IPS-NIHi7 (cell line): ENCODE data around the gene IRX4.

Experiments used
- DNase-seq: peaks from one replicate; pipeline ENCODE4 v3.0.0; 2012; ENCODE audit warnings: mixed read lengths; ENCODE audit errors: extremely low spot score

Gene IRX4

DNA sequence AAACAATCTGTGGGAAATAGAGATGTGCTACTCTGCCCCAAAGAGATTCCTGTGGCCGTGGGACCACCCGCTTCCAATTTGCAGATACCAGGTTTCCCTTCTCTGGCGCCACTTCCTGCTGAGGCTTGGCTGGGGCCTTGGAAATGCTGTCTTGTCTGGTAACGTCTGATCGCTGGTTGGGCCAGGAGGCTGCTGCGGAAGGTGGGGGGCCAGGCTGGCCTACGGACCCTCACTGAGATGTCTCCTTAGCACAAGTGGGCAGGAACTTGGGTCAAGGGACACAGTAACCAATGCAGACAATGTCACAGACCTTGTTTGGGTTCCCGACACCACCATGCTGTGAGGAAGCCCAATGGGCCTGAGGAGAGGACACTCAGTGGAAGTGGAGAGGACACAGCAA lies 31.7 kb upstream of the IRX4 start:
- no peak for DNase-seq

DNA sequence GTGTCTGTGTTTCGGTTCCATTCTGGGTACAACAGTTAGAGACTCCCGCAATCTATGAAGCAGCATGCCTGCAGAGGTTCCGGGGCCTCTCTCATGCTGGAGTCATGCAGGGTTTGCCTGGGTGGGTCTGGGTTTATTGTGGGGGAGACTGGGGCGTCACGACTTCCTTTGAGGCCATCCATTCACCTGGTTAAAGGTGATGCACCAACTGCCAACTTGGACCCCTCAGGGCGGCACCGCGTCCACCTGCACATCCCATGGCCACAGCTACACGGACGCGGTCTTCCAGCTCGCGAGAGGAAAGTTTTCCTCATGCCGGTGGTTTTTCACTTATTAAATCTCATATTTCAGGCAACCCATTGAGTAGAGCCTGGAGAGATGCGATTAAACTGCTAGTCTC lies 30.9 kb upstream of the IRX4 start:
- no peak for DNase-seq

DNA sequence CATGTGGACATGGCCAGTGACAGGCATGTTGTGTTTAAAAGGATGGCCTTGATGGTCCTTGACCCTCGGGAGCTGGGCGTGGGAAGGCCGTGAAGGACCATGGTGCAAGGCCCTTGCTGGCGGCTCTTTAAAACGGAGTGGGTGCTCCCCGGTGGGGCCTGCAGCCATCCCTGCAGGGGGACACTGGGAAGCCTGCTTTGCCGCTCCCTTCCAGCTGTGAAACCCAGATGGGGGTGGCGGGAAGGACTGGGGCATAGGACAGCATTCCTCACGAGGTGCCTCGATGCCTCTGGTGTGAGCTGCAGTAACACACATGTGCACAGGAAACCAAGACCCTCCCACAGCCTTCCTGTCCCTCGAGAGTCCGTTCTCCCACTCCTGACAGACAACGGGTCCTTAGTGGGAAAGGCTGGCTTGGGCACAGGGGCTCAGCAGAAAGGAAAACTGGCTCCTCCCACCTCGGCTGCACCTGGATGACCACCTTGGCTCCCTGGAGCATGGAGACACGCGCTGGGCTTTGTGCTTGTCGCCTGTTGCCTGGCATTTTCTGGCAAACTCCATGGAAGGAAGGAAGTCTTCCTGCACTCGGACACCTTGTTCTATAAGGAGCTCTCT lies 30.3 kb upstream of the IRX4 start:
- no peak for DNase-seq

DNA sequence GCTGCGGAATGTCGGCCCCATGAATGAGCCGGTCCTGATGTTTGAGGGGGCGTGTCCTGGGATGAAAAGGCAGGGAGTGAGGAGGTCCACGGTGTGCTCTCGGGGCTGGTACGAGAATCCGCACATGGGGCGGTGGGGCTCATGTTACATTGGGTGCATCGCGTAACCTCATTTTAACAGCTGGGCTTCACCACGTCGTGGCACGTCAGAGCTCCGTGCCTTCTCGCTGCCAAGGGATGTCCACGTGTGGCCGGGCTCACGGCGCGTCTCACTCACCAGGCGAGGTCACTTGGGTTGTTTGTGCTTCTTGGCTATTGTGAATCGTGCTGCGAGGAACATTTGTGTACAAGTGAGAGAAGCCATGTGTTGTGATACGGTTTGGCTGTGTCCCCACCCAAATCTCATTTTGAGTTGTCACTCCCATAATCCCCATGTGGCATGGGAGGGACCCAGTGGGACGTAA lies 29.1 kb upstream of the IRX4 start:
- no peak for DNase-seq

DNA sequence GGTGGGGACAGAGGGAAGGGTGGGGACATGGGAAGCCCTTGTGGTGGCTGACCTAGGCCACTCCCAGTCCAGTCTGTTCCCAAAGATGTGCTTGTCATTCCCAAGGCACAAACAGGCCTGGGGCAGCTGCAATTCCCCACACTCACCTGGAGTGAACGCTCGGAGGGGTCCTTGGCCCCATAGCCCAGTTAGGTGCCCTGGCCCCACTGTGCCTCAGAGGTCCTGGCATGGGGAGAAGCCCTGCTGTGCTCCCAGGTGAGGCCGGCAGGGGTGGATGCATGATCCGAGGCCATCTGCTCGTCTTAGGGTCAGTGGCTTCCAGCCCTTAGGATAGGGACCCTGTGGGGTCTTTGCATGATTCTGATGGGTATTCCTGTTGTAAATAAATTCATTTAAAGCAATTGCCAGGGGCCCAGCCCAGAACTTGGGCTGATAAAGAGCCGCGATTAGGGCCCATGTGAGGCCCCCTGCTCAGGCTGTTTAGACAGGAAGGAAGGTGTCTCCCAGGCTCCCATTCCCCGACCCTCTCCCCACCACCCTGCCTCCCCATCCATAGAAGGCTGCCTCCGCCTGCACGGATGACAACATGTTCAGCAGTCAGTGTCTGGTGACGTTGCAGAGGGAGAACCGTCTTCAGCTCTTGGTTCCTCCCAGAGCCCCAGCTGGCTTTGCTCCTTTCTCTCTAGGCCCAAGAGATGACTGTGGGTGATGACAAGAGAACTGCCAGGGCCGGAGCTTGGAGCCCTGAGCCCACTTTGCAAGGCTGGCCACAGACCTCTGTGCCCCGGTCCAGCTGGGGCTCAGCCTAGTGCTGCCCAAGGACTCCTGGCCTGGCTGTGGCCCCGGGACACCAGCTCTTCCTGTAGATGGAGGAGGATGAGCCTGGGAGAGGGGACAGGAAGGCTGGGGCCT lies 28.4 kb upstream of the IRX4 start:
- no peak for DNase-seq

DNA sequence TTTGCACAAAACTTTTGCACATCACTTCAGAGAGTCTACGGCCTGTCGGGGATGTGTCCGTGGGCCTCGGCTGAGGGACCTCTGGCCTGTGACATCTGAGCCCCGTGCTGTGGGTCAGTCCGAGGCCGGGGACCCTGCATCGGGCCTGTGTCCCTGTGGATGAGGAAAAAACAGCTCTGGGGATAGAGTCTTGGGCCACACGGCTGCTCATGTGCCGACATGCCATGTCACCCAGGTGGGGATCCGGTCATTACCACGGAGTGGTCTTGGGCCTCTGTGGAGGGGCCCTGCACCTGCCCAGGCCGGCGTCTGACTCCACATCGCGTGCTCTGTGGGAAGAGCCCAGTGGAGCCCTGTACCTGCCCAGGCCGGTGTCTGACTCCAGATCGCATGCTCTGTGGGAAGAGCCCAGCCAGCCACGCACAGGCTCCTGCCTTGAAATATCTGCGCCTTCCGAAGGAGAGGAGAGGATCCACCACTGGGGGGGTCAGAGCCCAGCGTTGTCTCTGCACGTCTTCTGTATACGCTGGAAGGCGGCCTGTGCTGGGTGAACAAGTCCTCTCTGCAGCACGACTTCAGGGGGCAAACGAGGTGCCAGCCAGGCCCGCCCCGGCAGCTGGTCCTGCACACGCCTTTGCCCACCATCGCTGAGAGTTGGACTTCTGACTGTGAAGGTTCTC lies 27.5 kb upstream of the IRX4 start:
- no peak for DNase-seq

DNA sequence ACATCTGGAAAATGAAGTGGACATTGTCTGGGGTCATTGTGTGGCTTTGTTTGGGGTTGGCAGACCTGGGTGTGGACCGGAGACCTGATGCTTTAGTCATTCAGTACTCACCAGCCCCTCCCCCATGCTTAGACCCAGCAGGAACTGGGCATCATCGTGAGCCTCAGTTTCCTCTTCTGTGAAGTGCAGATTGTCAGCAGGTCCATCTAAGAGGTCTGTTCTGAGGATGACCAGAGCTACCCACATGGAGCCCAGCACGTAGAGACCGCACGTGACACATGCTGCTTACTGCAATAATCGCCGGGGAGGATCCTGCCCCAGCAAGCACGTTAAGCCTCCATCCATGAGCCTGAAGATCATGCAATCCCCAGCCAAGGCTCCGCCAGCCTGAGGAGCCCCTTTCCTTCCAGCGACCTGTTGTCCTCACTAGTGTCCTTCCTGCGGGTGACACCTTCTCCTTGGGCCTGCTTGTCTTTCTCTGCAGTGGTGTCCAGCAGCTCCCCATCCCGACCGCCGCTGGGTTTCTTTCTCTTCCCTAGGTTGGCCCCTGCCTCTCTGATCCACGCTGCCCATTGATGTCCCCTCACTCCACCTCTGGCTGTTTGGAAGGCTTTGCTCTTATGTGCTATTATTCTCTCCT lies 26.7 kb upstream of the IRX4 start:
- no peak for DNase-seq

DNA sequence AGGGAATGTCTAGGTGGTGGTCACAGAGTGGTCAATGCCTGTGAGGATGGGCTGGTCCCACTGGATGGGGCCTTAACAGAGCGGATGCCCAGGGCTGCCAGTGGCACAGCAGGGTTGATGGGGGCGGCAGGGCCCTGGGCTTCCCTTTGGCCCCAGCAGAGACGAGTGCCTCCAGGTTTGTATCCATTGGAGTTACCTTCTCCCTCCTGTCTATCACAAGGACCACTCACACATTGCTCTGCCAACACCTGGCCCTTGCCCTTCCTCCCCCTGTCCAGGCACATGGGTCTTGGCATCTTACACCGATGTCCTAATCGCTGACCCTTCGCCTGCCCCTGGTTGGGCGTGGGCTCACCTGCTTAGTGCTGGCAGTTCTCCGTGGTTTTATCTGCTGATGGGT lies 26.2 kb upstream of the IRX4 start:
- no peak for DNase-seq

DNA sequence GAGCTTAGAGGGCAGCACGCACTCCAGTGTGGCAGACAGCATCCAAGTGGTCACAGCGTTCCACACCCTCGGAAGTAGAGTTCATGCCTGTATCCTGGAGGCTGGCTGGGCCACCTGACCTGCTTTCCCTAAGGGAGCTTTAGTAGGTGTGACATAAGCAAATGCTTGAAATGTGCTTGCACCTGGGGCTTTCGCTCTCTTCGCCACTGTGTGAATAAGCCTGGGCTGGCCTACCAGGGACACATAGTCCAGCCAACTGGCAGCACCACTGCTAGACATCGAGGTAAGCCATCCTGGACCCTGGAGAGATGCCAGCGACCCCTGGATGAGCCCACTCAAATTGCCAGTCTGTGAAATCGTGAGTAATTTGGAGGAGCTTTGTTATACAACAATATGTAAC lies 24.9 kb upstream of the IRX4 start:
- no peak for DNase-seq

DNA sequence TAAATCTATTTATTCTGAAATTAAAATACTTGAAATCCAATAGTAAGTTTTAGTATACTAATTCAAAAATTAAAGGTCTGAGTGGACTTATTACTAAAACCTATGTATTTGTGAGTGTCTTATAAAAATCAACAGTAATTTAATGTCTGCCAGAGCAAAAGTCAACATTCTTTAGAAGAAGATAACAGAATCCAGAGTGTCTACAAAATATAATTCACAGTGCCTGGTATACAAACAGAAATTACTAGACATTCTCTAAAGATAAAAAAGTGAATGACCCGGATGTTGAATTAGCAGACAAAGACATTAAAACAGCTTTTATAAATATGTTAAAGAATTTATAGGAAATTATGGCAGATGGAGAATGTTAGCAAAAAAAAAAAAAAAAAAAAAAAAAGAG lies 22.4 kb upstream of the IRX4 start:
- no peak for DNase-seq

DNA sequence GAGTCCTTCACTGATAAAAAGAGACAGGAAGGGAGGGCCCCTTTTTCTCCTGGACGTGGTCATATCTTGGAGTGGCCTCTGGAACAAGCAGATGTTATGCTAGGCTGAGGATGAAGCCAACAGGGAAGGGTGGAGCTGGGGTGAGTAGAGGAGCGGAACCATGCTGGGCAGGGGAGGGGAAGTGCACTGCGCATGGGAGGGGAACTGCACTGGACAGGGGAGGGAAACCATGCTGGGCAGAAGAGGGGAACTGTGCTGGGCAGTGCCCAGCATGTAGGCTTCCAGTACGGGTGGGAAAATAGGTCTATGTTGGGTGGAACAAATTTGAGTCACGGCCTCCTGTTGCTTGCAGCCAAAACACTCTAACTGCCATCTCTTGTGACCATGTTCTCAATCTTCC lies 19.3 kb upstream of the IRX4 start:
- DNase-seq = no peak

DNA sequence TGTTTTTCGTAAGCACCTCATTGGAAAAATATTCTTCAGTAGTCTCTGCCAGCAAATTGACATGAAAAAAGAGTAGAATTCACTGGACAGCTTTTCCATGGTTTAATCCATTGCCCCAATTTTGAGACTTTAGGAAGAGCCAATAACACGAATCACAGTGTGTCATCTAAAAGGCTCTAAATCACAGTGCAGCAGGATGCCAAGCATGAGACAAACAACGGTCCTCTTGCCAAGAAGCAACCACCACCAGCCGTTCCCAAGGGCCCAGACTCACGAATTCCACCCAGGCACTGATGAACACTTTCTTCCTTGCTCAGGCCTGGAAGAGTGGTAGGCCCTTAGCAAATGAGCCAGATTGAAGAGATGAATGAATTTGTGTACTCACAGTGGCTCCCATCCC lies 18.3 kb upstream of the IRX4 start:
- no peak for DNase-seq

DNA sequence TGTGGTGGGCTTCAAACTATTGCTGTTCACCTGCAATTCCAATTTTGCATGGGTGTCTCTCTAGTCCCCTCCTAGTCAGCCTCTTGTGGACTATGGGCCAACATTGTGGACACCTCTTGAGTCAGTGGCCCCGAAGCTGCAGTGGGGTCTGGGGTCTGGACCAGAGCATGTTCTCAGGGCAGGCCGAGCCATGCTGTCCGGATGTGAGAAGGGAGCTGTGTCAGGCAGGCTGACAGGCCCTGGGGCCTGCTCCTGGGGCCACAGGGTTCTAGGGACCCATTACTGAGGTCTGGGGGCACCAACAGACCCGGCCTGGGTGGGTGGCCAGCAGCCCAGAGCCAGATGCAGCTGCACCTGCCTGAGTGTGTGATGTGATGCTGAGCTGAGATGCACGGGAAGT lies 16.5 kb upstream of the IRX4 start:
- DNase-seq = no peak

DNA sequence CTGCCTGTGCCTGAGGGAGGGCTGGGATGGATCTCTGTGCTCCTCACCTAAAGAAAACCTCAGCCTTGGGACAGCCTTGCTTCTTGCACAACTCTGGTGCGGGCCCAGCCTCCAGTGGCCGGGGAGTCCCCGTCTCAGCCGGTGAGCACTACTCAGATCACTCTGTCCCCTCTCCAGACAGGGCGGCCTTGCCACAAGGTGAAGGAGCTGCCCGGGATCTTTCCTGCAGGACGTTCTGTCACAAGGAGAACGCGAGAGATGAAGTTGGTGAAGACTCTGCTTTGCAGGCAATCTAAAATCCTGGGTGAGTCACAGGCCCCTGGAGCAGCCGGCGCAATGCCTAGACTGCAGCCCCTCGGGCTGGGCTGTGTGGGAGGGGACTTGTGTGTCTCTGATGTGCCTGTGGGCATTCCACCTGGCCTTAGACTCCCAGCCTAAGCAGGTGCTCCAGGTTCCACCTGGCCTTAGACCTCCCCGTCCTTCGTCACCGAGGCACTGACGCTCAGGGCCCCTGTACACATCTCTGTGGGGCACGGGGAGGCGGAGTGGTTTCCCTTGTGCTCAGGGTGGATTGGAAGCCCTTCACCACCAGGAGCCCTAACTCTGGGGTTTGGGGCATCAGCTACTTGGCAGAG lies 15.2 kb upstream of the IRX4 start:
- DNase-seq = no peak

DNA sequence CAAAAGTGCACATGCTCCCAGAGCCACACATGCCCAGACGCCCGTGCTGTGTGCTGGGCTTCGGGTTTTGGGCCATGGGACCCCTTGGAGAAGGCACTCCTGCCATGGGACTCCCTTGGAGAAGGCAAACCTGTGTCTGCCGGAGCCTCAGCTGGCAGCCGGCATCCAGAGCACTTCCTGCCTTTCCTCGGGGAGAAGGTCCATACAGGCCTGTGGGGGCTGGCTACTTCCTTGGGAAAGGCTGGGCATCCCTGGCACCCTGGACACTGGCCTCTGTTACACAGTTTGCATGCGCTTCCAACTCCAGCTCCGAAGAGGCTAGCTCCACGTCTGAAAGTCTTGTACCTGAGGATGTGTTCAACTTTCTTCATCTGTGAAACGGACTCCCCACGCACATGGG lies 14.7 kb upstream of the IRX4 start:
- no peak for DNase-seq

DNA sequence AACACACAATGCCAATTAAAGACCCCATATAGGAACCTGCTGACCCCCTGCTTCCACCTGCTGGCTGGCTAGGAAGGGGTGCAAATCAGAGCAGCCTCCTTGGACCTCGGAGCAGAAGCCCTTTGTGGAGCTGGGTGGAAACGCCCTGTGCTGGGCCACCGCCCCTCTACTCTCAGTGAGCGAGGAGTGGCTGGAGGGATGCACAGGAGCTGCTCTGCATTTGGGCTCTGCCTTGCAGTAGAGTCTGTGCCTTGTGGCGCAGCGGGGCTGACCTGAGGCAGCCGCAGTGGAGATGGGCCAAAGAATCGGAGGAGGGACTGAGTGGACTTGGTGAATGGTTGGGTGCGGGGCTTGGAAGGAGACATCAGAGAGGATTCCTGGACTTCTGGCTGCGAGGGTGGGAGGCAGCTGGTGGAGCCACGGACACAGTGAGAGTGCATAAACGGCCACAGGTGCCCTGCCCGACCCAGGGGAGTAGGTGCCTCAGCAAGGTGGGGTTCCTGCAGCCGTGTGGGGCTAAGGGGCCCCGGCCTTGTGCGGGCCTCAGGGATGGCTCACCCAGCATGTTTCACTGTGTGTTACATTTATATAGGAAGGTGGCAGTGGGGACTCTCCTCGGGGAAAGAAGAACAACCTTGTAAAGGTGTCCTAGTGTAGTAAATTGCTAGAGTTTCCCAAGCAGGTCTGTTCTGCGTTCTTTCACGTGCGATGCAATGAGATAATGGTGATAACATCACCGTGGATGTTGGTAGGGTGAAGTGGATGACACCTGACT lies 14.1 kb upstream of the IRX4 start:
- DNase-seq = no peak

DNA sequence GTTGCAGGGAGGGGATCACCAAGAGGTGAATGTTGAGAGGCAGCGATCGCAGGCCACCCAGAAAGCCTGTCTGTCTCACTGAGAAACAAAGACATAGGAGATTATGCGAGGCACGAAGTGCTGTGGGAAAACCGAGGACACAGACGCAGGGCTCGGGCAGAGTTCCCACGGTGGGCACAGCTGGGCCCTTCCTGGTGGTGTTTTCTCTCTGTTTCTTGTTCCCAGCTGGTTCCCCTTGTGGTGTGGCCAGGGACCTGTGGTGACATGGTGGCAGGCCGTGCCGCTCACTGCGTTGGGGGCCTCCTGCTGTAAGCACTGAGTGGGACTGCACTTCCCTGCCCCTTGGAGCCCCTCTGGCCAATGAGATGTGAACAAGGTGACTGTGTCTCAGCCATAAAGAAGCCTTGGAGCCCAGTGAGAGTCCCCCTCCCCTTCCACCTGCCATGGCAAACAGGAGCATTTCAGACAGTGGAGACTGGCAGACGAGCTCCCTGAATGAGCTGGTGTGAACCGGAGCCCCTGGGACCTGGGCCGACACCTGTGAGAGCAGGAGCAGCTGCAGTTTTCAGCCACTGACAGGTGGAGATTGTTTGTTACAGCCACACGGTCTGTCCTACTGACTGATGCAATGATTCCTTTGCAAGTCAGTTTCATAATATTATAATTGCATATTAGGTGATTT lies 13.2 kb upstream of the IRX4 start:
- DNase-seq = no peak

DNA sequence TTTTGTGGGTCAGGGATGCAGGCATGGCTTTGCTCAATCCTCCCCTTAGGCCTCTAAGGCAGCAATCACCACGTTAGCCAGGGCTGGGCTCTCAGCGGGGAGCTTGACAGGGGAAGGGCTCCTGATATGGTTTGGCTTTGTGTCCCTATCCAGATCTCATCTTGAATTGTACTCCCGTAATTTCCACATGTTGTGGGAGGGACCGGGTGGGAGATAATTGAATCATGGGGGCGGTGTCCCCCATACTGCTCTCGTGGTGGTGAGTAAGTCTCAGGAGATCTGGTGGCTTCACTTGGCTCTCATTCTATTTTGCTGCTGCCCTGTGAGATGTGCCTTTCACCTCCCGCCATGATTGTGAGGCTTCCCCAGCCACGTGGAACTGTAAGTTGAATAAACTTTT lies 11.5 kb upstream of the IRX4 start:
- DNase-seq = no peak

DNA sequence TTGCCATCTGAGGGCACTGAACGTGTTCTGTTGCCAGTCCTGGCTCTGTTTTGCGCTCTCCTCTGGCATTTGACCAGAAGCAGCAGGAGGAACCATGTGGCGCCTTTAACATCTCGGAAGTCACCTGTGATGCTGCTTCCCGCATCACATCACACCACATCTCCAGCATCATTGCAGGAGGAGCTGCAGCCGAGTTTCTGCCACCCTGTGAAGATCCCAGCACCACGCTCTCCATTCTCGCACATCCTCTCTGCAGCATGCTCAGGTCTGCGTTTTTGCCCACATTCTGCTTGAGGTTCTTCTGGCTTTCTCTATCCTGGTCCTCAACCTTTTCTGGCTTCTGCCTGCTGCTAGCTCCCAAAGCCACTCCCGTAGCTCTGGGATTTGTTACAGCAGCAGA lies 11.0 kb upstream of the IRX4 start:
- no peak for DNase-seq

DNA sequence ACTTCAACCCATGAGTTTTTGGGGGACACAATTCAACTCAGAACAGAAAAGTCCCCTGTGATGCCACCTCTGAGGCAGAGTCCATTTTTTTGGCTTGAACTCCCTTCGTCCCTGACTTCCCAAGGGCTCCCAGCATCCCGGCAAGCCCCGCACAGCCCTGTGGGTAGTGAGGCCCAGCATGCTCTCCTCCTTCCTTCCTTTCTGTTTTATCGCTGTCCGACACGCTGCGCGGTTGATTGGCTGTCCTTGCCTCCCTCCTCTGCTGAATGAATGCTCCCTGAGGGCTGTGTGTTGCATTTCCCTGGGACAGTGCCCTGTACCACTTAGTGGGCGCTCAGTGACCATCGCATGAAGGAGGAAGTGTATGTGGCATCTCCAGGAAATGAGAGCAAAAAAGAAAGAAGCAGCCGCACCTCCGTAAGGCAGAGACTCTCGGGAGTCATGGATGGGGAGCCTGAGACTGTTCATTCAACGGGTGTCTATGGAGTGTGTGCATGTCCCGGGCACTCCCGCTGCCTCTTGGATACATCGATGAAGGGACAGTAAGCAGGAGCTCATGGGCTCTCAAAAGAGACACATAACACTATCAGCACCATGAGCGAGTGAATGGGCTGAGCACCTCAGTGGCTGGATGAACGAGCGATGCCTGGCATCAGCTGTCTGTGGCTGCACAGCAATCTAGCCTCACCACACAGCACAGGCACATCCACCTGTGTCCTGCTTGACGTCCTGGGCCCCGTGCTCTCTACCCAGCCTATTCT lies 10.1 kb upstream of the IRX4 start:
- no peak for DNase-seq
